AG10803 (cell line): ENCODE data around the gene HOXA7.

Experiments used
- DNase-seq: peaks from one replicate; pipeline ENCODE4 v3.0.0; 2010; ENCODE audit warnings: low read depth
- H3K4me3 ChIP-seq: 2 replicates; pipeline ENCODE4 v1.5.1; 2011; ENCODE audit warnings: mild to moderate bottlenecking, low read length, control low read depth
- TF ChIP-seq, protein P1 (sequence below): conservative IDR thresholded peaks from 2 replicates; pipeline ENCODE4 v1.5.1; 2011; ENCODE audit warnings: mild to moderate bottlenecking, low read length, control low read depth, inconsistent platforms

HOXA7 gene

DNA sequence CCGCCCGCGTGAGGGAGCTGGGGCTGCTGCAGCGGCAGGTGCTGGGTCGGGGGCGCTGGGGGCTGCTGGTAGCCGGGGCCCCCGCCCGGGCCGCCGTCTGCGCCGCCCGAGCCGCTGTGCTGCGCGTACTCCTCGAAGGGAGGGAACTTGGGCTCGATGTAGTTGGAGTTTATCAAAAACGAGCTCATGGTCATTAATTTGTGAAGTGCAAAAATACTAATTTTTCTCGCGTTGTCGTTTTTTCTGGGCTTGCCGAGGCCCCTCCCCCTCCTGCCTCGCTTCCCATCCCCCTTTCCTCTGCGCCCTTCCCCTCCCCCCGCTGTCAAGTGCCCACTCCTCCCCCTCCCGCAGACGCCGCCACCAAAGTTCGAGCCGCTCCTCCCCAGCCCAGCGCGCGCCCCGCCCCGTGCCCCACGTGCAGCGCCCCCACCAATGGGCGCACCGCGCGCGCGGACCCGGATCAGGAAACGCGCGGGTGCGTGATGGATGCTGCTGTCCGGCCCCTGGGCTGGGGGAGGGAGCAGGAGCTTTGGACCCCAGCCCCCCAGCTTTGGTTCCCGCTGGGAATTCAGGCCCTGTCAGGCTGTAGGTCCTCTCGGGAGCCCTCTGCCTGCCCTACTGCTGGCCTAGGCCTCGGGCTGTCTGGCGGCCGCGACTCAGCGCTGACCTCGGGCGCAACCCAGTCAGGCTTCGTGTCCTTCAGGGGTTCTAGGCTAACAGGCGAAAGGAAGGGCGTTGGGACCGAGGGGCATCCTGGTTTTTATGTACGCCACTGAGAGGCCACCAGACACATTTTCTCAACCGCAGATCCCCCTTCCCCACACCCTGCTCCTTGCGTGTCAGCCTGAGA lies 25.7 kb downstream of the HOXA7 start, which contains the start of gene HOXA4:
Gene HOXA4 (minus strand): TSS at position 218 of the 850 bp plus-strand sequence. CDS start 24 bp downstream, at position 194.
- TF ChIP-seq, protein P1, sequence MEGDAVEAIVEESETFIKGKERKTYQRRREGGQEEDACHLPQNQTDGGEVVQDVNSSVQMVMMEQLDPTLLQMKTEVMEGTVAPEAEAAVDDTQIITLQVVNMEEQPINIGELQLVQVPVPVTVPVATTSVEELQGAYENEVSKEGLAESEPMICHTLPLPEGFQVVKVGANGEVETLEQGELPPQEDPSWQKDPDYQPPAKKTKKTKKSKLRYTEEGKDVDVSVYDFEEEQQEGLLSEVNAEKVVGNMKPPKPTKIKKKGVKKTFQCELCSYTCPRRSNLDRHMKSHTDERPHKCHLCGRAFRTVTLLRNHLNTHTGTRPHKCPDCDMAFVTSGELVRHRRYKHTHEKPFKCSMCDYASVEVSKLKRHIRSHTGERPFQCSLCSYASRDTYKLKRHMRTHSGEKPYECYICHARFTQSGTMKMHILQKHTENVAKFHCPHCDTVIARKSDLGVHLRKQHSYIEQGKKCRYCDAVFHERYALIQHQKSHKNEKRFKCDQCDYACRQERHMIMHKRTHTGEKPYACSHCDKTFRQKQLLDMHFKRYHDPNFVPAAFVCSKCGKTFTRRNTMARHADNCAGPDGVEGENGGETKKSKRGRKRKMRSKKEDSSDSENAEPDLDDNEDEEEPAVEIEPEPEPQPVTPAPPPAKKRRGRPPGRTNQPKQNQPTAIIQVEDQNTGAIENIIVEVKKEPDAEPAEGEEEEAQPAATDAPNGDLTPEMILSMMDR, result no peak
- peak within 1 kb of the TSS; percentile 79 for H3K4me3 ChIP-seq
- DNase-seq, result peak; percentile 89

DNA sequence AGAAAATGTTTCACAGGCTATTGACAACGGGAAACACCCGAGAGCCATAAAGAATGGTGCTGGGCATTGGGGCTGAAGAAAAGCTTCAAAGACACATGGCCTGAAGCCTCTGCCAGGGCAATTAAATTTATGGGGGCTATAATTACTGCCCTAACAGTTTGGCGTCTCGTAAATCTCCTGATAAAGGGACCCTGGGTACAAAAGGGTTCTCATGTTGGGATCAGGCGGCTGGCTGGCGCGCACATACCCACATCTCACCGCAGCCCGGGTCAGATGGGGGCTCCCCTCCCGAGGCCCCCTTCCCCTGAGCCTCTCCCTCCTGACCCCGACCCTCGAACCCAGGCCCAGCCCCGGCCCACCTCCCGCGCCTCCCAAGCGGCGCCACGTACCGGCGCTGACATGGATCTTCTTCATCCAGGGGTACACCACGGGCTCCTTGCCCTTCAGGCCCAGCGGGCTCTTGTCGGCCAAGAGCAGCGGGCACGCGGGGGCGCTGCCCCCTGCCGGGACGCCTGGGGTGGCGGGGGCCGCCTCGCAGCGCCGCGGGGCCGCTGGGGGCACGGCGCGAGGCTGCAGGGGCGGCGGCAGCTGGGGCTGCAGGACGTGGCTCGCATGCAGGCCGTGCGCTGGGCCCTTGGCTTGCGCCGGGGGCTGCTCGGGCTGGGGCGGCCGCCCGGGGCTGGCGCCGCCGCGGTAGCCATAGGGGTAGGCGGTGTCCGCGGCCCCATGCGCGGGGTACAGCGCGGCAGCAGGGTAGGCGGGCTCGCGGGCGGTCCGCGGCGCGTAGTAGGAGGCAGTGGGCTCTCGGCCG lies 26.5 kb downstream of the HOXA7 start:
- DNase-seq, result peak; percentile 37
- H3K4me3 ChIP-seq, result peak overlapping the region; percentile 65
- TF ChIP-seq, protein P1, result no peak; the same call in 1 of the 2 replicates

DNA sequence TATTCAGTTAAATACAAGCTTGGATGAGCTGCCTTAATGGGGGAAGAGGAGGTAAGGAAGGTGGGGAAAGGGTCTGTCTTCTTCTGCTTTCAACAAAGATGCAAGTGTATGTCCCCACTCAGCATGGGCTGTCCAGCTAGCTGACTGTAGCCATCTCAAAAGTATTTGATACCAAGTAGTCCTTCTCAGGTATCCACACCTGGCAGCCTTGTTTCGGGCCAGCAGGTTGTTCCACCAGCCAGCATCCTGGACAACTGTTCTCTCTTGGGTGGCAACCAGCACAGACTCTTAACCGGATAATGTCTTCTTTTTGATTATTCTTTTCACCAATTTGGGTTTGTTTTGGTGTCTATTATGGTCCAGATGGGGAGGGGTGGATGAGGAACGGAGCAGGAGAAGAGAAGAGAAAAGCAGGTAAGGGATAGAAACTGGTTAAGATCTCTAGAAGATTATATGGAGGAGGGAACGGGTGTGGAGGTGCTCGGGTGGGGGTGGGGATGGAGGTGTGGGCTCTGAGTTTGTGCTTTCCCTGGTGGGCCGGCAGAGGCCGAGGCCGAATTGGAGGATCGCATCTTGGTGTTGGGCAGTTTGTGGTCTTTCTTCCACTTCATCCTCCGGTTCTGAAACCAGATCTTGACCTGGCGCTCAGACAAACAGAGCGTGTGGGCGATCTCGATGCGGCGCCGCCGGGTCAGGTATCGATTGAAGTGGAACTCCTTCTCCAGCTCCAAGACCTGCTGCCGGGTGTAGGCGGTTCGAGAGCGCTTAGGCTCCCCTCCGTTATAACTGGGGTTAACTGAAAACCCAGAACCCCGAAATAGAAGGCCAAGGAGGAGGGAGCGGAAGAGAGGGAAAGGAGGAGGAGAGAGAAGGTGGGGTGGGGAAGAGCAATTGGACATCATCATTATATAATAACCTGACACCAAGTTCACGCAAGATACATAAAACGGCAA lies 27.4 kb downstream of the HOXA7 start:
- no peak for DNase-seq
- TF ChIP-seq, protein P1, result no peak
- peak overlapping the region; percentile 65 for H3K4me3 ChIP-seq

DNA sequence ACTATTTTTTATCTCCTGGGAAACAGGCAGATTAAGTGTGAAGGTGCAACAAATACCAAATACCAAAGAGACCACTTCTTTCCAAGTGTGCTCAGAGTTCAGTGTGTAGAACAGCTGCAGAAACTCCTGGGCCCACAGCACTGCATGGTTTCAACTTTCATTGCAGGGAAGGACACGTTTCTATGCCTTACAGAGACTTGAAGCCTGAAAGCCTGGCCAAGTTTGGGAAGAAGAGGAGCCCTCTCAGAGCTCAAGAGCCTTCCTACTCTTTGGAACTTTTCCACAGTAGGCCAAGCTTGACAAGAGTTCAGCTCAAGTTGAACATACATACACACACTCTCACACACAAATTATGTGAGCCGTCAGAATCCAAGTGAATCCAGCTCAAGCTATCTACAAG lies 28.4 kb downstream of the HOXA7 start:
- no peak for DNase-seq
- no peak overlapping the region for H3K4me3 ChIP-seq
- TF ChIP-seq, protein P1, result no peak

DNA sequence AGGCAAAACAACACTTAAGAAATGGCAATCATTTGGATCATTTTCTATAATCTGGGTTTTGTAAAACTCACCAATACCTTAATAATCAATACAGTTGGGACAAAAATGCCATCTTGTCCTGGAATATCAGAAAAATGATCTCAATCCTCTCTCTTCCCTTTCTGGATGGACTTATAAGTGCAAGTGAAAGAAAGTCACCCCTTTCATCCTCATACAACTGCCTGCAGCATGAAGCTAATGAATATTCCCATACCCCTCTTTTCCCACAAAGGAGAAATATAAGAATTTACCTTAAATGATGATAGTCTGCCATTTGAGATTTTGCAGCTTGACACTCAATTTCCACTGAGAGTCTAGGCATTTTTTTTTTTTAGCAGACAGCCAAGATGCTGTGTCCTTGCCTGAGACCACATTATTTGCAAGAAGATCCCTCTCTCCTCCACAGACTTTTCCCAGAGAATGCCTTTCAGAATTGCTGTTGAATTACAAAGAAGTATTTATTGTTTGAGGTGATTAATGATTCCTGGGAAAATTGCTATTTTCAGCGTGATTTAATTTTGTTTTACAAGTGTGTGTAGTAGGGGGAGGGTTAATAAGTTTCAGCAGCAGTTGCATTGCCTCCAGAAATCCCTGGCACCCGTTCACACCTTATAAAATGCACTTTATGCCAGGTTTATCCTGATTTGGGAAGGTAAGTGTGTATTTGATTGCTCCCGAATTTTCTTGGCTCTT lies 29.7 kb downstream of the HOXA7 start:
- H3K4me3 ChIP-seq, result no peak overlapping the region
- TF ChIP-seq, protein P1, result no peak
- no peak for DNase-seq

DNA sequence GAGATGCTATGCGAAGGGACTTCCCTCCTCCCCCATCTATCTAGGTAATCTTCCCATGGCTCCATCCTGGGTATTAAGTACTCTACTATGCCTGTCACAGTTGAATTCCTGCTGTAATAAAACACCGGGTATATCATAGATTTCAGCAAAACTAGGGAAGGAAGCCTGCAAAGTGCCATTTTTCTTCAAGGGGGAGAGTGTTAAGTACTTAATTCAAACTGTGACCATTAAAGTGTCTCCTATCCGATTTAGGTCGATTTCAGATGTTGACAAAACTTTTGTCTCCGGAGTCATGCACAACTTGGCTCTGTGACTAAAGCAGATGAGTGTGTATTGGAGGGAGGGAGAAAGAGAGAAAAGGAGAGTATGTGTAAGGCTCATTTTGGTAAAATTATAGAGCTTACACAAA lies 30.5 kb downstream of the HOXA7 start:
- no peak overlapping the region for H3K4me3 ChIP-seq
- TF ChIP-seq, protein P1, result no peak
- no peak for DNase-seq
